Neural progenitor cell (in vitro differentiated cells): ENCODE results near the gene LRRC72.

ENCODE experiments used
- CTCF ChIP-seq: fragments of 200-600 bp; sonication (generic); IDR thresholded peaks from 2 replicates; pipeline ENCODE4 v1.5.1; 2017; ENCODE audit warnings: antibody characterized with exemption, mild to moderate bottlenecking
- EZH2 ChIP-seq: fragments of 200-600 bp; sonication (generic); IDR thresholded peaks from 2 replicates; pipeline ENCODE4 v1.6.1; 2017; ENCODE audit warnings: antibody characterized with exemption, mild to moderate bottlenecking, moderate library complexity
- EZH2phosphoT487 ChIP-seq: fragments of 200-600 bp; sonication (generic); IDR thresholded peaks from 2 replicates; pipeline ENCODE4 v1.6.1; 2017; ENCODE audit warnings: antibody characterized with exemption

DNA sequence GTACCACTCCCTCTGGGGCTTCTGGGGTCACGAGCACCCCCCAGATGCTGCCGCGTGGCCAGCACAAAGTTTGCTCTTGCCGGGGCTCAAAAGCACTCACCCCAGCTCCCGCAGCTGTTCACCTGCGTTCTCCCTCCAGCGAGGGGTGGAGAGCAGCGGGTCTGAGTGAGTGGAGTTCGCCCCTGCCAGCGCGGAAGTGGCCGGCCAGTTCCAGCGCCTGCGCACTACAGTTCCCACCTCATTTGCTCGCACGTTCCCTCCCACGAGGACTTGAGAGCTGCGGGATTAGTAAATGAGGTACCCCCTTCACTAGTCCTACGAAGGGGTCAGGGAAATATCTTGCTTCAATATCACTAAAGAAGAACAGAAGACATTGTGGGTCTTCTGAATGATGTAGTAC, 24.3 kb upstream of the LRRC72 start:
- TF ChIP-seq CTCF (no peak), EZH2 (no peak), EZH2phosphoT487 (no peak)
